MM.1S (cell line): ENCODE results near the gene TBC1D22B.

ENCODE experiments used
- DNase-seq: peaks from one replicate; pipeline ENCODE4 v3.0.0-alpha.2; 2015
- H2AFZ ChIP-seq: fragments of 300-600 bp; sonication (generic); 2 replicates; pipeline ENCODE4 v1.6.0; 2016; ENCODE audit warnings: antibody characterized with exemption, low read length
- H3F3A ChIP-seq: fragments of 300-600 bp; sonication (generic); 2 replicates; pipeline ENCODE4 v1.6.1; 2016; ENCODE audit warnings: mild to moderate bottlenecking, antibody characterized with exemption, low read length, moderate library complexity, mixed read lengths; ENCODE audit not compliant: insufficient read depth
- H3K27ac ChIP-seq: fragments of 300-600 bp; sonication (generic); 2 replicates; pipeline ENCODE4 v1.5.1; 2016; ENCODE audit warnings: mild to moderate bottlenecking, low read length
- H3K27me3 ChIP-seq: fragments of 300-600 bp; sonication (generic); replicated peaks from 2 replicates; pipeline ENCODE4 v1.6.0; 2016; ENCODE audit warnings: low read length; ENCODE audit not compliant: insufficient read depth
- H3K36me3 ChIP-seq: fragments of 300-600 bp; sonication (generic); replicated peaks from 2 replicates; pipeline ENCODE4 v1.6.1; 2016; ENCODE audit warnings: mild to moderate bottlenecking, low read length, mixed read lengths; ENCODE audit not compliant: insufficient read depth
- H3K4me1 ChIP-seq: fragments of 300-600 bp; sonication (generic); 2 replicates; pipeline ENCODE4 v1.6.1; 2016; ENCODE audit warnings: low read length, mixed read lengths
- H3K4me2 ChIP-seq: fragments of 300-600 bp; sonication (generic); 2 replicates; pipeline ENCODE4 v1.6.0; 2016; ENCODE audit warnings: low read depth, low read length
- H3K4me3 ChIP-seq: fragments of 300-600 bp; sonication (generic); 2 replicates; pipeline ENCODE4 v1.5.1; 2016; ENCODE audit warnings: low read length, mixed read lengths
- H3K79me2 ChIP-seq: fragments of 300-600 bp; sonication (generic); 2 replicates; pipeline ENCODE4 v1.6.1; 2016; ENCODE audit warnings: mixed run types, low read length, mixed read lengths
- H3K9ac ChIP-seq: fragments of 300-600 bp; sonication (generic); 2 replicates; pipeline ENCODE4 v1.6.1; 2016; ENCODE audit warnings: low read length, mixed read lengths
- H3K9me2 ChIP-seq: fragments of 300-600 bp; sonication (generic); replicated peaks from 2 replicates; pipeline ENCODE4 v1.6.1; 2016; ENCODE audit warnings: mild to moderate bottlenecking, low read length, mixed read lengths; ENCODE audit not compliant: insufficient read depth
- H3K9me3 ChIP-seq: fragments of 300-600 bp; sonication (generic); replicated peaks from 2 replicates; pipeline ENCODE4 v1.6.1; 2016; ENCODE audit warnings: mild to moderate bottlenecking, low read length, mixed read lengths; ENCODE audit not compliant: insufficient read depth
- H4K20me1 ChIP-seq: fragments of 300-600 bp; sonication (generic); 2 replicates; pipeline ENCODE4 v1.6.1; 2016; ENCODE audit warnings: mild to moderate bottlenecking, low read length, moderate library complexity, mixed read lengths; ENCODE audit not compliant: insufficient read depth
- EZH2 ChIP-seq: fragments of 300-600 bp; sonication (generic); optimal IDR thresholded peaks from 2 replicates; pipeline ENCODE3; 2017; ENCODE audit warnings: low read depth, mild to moderate bottlenecking, antibody characterized with exemption, low read length, mixed read lengths
- EZH2phosphoT487 ChIP-seq: fragments of 300-600 bp; sonication (generic); IDR thresholded peaks from 2 replicates; pipeline ENCODE4 v1.6.1; 2018; ENCODE audit warnings: antibody characterized with exemption, low read length
- TF ChIP-seq, protein P1 (sequence below): fragments of 300-600 bp; sonication (generic); IDR thresholded peaks from 2 replicates; pipeline ENCODE4 v1.5.1; 2016; ENCODE audit warnings: antibody characterized with exemption, low read length, mixed read lengths

Gene TBC1D22B

DNA sequence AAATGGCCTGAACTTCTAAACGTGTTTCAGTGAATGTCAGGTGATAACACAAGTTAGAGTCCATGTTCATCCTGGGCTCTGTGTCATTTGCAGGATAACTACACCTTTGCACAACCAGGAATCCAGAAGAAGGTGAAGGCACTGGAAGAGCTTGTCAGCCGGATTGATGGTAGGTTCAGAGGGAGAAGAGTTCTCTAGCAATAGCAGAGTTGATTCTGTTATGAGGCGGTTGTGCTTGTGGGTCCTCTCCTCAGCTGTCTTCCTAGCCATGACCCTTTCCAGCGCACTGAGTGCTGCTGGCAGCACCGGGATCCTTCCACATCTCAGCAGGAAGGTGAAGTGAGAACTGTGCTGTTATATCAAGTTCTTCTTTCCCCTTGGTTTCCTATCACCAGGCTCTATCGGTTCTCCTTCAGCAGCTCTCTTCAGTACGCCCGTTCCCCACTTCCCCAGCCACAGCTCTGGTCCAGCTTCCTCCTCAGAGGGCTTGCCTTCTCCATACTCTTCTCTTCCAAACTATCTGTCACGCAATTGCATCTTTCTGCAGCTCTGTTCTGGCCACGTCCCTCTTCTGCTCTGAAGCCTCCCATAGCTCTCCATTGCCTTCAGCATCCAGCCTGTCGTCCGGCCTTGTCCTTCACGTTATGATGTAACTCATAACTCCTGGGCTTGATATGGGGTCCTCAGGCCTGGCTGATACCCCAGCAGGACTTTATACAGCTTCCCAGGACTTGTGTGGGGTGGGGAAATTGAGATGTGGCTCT, 56.3 kb downstream of the TBC1D22B start:
- peaks cover 60% of the 10 kb centered on the region for H3K4me1 ChIP-seq
- no peak overlapping the region for H3K4me2 ChIP-seq
- no peak overlapping the region for H3K27ac ChIP-seq
- no peaks in the 10 kb centered on the region for H3K9me2 ChIP-seq
- no peaks in the 10 kb centered on the region for H3K9me3 ChIP-seq
- DNase-seq, result no peak
- no peak overlapping the region for H3K9ac ChIP-seq
- no peak overlapping the region for H3K4me3 ChIP-seq
- no peak overlapping the region for H2AFZ ChIP-seq
- H3F3A ChIP-seq, result peaks cover 15% of the 10 kb centered on the region
- no peaks in the 10 kb centered on the region for H4K20me1 ChIP-seq
- no peak for TF ChIP-seq EZH2
- no peak for TF ChIP-seq EZH2phosphoT487
- TF ChIP-seq, protein P1, sequence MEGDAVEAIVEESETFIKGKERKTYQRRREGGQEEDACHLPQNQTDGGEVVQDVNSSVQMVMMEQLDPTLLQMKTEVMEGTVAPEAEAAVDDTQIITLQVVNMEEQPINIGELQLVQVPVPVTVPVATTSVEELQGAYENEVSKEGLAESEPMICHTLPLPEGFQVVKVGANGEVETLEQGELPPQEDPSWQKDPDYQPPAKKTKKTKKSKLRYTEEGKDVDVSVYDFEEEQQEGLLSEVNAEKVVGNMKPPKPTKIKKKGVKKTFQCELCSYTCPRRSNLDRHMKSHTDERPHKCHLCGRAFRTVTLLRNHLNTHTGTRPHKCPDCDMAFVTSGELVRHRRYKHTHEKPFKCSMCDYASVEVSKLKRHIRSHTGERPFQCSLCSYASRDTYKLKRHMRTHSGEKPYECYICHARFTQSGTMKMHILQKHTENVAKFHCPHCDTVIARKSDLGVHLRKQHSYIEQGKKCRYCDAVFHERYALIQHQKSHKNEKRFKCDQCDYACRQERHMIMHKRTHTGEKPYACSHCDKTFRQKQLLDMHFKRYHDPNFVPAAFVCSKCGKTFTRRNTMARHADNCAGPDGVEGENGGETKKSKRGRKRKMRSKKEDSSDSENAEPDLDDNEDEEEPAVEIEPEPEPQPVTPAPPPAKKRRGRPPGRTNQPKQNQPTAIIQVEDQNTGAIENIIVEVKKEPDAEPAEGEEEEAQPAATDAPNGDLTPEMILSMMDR, result no peak
- H3K79me2 ChIP-seq, result no peaks in the 10 kb centered on the region
- no peaks in the 10 kb centered on the region for H3K27me3 ChIP-seq
- H3K36me3 ChIP-seq, result no peaks in the 10 kb centered on the region

DNA sequence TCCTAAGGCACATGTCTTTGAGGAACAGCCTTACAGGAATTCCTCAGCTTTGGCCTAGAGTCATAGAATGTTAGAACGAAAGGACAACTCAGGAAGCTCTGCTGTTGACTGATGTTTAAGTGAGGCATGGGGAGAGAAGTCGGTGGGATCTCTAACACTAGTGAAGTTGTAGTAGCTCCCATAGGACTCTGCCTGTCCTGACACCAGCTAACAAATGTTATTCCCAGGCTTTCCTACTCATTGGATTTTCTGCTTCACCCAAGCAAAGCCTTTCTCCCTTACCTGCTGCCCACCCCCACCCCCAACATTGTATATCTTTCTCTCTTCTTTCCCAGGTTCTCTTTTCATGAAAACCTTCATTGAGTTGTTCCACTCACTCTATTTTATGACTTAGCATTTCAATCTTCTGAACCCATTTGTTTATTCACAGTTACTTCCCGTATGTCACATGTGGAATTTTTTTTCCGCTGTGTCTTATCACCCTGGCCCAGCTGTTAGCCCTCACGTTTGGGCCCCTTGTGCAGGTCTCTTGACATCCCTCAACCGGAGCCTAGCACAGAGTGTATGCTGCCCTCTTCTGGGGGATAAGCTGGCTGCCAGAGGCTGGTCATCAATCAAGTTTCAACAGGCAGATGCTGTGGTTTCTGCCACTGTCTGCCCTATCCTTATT, 57.0 kb downstream of the TBC1D22B start:
- Histone ChIP-seq H3K4me1 (peaks cover 53% of the 10 kb centered on the region), H3K9me2 (no peaks in the 10 kb centered on the region), H2AFZ (no peak overlapping the region), H3K9me3 (no peaks in the 10 kb centered on the region), H3K9ac (no peak overlapping the region), H3K4me3 (no peak overlapping the region), H3K27me3 (no peaks in the 10 kb centered on the region), H3K4me2 (no peak overlapping the region), H4K20me1 (no peaks in the 10 kb centered on the region), H3K36me3 (no peaks in the 10 kb centered on the region), H3K79me2 (no peaks in the 10 kb centered on the region), H3F3A (peaks cover 15% of the 10 kb centered on the region), H3K27ac (no peak overlapping the region)
- TF ChIP-seq, protein P1, result peak; percentile 89
- TF ChIP-seq EZH2, result no peak
- DNase-seq, result peak; percentile 76

DNA sequence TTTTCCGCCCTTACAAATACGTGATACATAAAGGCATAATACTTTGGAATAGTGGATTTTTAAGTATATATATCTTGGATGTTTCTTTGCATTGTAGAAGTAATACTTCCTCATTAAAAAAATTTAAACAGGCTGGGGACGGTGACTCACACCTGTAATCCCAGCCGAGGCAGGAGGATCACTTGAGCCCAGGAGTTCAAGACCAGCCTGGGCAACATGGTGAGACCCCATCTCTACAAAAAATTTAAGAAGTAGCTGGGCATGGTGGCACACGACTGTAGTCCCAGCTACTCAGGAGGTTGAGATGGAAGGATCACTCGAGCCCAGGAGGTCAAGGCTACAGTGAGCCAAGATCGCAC, 57.6 kb downstream of the TBC1D22B start:
- H3K27me3 ChIP-seq, result no peaks in the 10 kb centered on the region
- no peak overlapping the region for H3K4me3 ChIP-seq
- H3K9ac ChIP-seq, result no peak overlapping the region
- H3K27ac ChIP-seq, result peak overlapping the region; percentile 98; the same call in 1 of the 2 replicates
- no peaks in the 10 kb centered on the region for H3K79me2 ChIP-seq
- no peak overlapping the region for H2AFZ ChIP-seq
- TF ChIP-seq, protein P1, result no peak
- TF ChIP-seq EZH2phosphoT487 (no peak), EZH2 (no peak)
- no peak for DNase-seq
- H3K9me3 ChIP-seq, result no peaks in the 10 kb centered on the region
- peaks cover 53% of the 10 kb centered on the region for H3K4me1 ChIP-seq
- no peaks in the 10 kb centered on the region for H4K20me1 ChIP-seq
- H3F3A ChIP-seq, result peaks cover 15% of the 10 kb centered on the region
- H3K4me2 ChIP-seq, result no peak overlapping the region
- no peaks in the 10 kb centered on the region for H3K9me2 ChIP-seq
- no peaks in the 10 kb centered on the region for H3K36me3 ChIP-seq
